ENCODE measurements around the gene C8A. TPM values are rescaled to one million over a fixed set of nuclear protein-coding genes. Genes with fewer than 3 reads are reported as not detected.

C8A gene
- 1 to 10 TPM in 3 of 4 donors, under 1 TPM in 1; 0.13 to 2.4 (median 2.1) TPM for polyA plus RNA-seq
- long read RNA-seq, donor 1 = 0 reads
- long read RNA-seq, donor 2 = 0 reads
- long read RNA-seq, donor 3 = 0 reads
- long read RNA-seq, donor 4 = 0 reads
- long read RNA-seq, donor 5 = 0 reads
- long read RNA-seq, donor 6 = 0 reads
- long read RNA-seq, donor 7 = 0 reads
- long read RNA-seq, donor 8 = 0 reads
- long read RNA-seq, donor 9 = 0 reads
- long read RNA-seq, donor 10 = 0 reads

DNA sequence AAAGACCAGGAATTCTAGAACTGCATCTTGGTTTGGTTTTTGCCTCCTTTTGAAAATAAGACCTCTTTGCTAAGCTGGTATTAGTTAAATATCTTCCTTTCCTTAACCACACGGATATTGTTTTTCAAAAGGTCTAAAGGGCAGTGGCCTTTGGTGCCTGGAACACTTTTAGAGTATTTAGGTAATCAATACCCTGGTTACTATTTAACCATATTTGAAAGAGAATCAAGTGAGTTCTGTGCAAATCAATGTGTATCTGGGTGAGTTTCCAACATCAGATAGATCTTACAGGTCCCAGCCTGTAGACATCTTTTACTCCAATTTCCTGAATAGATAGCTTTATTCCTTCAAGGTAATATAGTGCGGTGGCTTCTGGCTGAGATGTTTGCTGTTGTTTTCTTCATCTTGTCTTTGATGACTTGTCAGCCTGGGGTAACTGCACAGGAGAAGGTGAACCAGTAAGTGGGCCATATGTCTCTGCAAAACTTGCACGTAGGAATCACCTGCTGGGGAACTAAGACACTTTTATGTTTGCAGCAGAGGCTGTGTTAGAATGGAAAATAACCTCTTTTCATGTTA is at the start of gene C8A:
Gene C8A (plus strand): TSS at position 277 of the 579 bp plus-strand sequence. CDS start 105 bp downstream, at position 382.
- H3K27ac ChIP-seq (ENCODE audit: low read depth in 1 of 3, low read length in 2 of 3) = peak within 1 kb of the TSS in 1 of 3 donors; percentile 62
- H3K27me3 ChIP-seq (ENCODE audit: control insufficient read depth in 3 of 3, insufficient read depth in 3 of 3, low read length in 3 of 3) = no peaks in the 10 kb centered on the region
- H3K4me3 ChIP-seq (ENCODE audit: low read depth in 1 of 3, low read length in 3 of 3) = no peak within 1 kb of the TSS
- no peaks in the 10 kb centered on the region for H3K9me3 ChIP-seq (ENCODE audit: control insufficient read depth in 2 of 2, insufficient read depth in 1 of 2, low read depth in 1 of 2, low read length in 1 of 2)
- H3K36me3 ChIP-seq (ENCODE audit: control insufficient read depth in 3 of 3, insufficient read depth in 2 of 3, low read depth in 1 of 3, low read length in 3 of 3) = no peaks in the 10 kb centered on the region
- 6 to 53% (median 26%) methylated on average over 3 of the region's 3 CpGs for WGBS, 3 donors
- H3K4me1 ChIP-seq (ENCODE audit: control insufficient read depth in 3 of 3, insufficient read depth in 2 of 3, low read depth in 1 of 3, low read length in 2 of 3) = peaks cover 0 to 36% (median 6%) of the 10 kb centered on the region in 3 donors
- FAIRE-seq (peak; percentile 19), DNase-seq (peak; percentile 30 to 60)

DNA sequence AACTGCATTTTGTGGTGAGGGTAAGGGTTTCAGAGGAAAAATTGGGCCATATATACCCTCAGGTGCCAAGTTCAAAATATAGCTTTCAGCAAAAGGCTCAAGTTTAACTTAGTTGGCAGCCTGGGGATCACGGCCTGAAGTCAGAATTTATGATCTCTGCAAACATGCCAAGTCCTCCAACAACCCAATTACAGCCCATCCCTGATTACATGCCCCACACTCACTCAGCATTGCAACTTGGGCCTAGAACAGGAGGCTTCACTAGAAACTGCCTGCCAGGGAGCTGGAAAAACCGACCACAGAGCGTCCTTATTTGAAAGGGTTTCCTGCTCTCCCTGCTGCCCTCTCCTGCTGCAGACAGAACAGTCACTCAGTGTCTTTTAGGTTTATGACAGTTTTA is 47.8 kb upstream of the C8A start:
- no peak for FAIRE-seq
- Histone ChIP-seq H3K4me3 (ENCODE audit: low read depth in 1 of 3, low read length in 3 of 3) (no peak overlapping the region), H3K27me3 (ENCODE audit: control insufficient read depth in 3 of 3, insufficient read depth in 3 of 3, low read length in 3 of 3) (peaks cover 0 to 2% (median 0%) of the 10 kb centered on the region in 3 donors), H3K27ac (ENCODE audit: low read depth in 1 of 3, low read length in 2 of 3) (no peak overlapping the region), H3K36me3 (ENCODE audit: control insufficient read depth in 3 of 3, insufficient read depth in 2 of 3, low read depth in 1 of 3, low read length in 3 of 3) (no peaks in the 10 kb centered on the region), H3K9me3 (ENCODE audit: control insufficient read depth in 2 of 2, insufficient read depth in 1 of 2, low read depth in 1 of 2, low read length in 1 of 2) (peaks cover 0 to 4% of the 10 kb centered on the region in 2 donors), H3K4me1 (ENCODE audit: control insufficient read depth in 3 of 3, insufficient read depth in 2 of 3, low read depth in 1 of 3, low read length in 2 of 3) (no peaks in the 10 kb centered on the region)
- no peak for DNase-seq
- 14 to 39% (median 34%) methylated on average over 3 of the region's 3 CpGs for WGBS, 3 donors

DNA sequence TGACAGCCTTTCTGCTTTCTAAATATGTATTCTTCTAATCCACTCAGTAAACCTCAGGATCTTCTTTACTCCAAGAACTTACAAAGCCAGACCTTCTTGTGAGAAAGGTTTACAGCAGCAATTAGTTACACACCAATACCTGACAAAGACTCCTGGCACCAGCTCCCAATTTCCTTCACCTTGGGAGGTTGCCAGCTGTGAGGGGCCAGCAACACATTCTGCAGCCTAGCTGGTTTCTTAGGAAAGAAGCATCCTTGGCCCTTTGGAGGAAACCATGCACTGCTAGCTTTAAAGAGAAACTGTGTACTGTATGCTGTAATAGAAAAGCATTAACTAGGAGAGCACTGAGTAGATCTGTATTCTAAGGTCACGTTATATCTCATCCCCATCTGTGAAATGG is 46.2 kb upstream of the C8A start:
- FAIRE-seq (no peak), DNase-seq (no peak)
- Histone ChIP-seq H3K4me3 (ENCODE audit: low read depth in 1 of 3, low read length in 3 of 3) (no peak overlapping the region), H3K9me3 (ENCODE audit: control insufficient read depth in 2 of 2, insufficient read depth in 1 of 2, low read depth in 1 of 2, low read length in 1 of 2) (peaks cover 0 to 4% of the 10 kb centered on the region in 2 donors), H3K4me1 (ENCODE audit: control insufficient read depth in 3 of 3, insufficient read depth in 2 of 3, low read depth in 1 of 3, low read length in 2 of 3) (no peaks in the 10 kb centered on the region), H3K27ac (ENCODE audit: low read depth in 1 of 3, low read length in 2 of 3) (no peak overlapping the region), H3K27me3 (ENCODE audit: control insufficient read depth in 3 of 3, insufficient read depth in 3 of 3, low read length in 3 of 3) (peaks cover 0 to 2% (median 0%) of the 10 kb centered on the region in 3 donors), H3K36me3 (ENCODE audit: control insufficient read depth in 3 of 3, insufficient read depth in 2 of 3, low read depth in 1 of 3, low read length in 3 of 3) (no peaks in the 10 kb centered on the region)
- 29 to 82% (median 61%) methylated on average over 1 of the region's 1 CpG for WGBS, 3 donors

DNA sequence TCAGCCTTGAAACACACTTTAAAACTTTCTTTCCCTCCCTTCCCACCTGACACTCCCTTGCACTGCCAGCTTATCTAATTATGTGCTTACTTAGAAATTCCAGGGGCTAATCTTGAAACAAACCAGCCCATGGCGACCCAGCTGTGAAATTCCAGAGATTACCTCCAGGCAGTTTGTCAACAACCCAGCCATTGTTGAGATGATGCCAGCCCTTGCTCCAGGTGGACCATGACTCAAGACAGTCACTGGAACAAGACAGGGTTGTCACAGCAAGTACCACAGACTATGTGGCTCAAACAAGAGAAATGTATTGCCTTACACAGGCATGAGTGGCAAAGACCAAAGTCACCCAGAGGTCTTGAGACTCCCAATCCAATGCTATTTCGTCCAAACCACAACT is 43.3 kb upstream of the C8A start:
- 10 to 43% (median 26%) methylated on average over 2 of the region's 2 CpGs for WGBS, 3 donors
- Histone ChIP-seq H3K27ac (ENCODE audit: low read depth in 1 of 3, low read length in 2 of 3) (no peak overlapping the region), H3K4me1 (ENCODE audit: control insufficient read depth in 3 of 3, insufficient read depth in 2 of 3, low read depth in 1 of 3, low read length in 2 of 3) (peaks cover 0 to 4% (median 0%) of the 10 kb centered on the region in 3 donors), H3K27me3 (ENCODE audit: control insufficient read depth in 3 of 3, insufficient read depth in 3 of 3, low read length in 3 of 3) (peaks cover 0 to 2% (median 0%) of the 10 kb centered on the region in 3 donors), H3K4me3 (ENCODE audit: low read depth in 1 of 3, low read length in 3 of 3) (no peak overlapping the region), H3K9me3 (ENCODE audit: control insufficient read depth in 2 of 2, insufficient read depth in 1 of 2, low read depth in 1 of 2, low read length in 1 of 2) (peaks cover 0 to 6% of the 10 kb centered on the region in 2 donors), H3K36me3 (ENCODE audit: control insufficient read depth in 3 of 3, insufficient read depth in 2 of 3, low read depth in 1 of 3, low read length in 3 of 3) (no peaks in the 10 kb centered on the region)
- FAIRE-seq = no peak
- peak; percentile 31 to 58 for DNase-seq

DNA sequence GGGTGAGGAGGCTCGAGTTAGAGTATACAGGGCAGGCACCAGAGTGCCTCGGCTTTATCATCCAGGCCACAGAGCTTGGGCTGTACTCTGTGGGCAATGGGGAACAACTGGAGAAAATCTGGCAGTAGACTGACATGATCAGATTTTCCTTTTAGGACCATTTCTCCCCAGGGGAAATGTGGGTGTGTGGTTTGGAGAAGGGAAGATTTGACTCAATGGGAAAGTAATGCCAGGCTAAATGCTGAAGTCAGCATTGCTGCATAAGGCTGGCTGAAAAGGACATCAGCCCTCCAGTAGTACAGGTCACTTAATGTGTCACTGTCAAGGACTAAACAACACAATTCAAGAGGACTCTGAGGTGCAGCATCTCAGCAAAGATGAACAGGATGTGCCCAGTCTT is 40.4 kb upstream of the C8A start:
- peaks cover 0 to 22% (median 0%) of the 10 kb centered on the region in 3 donors for H3K4me1 ChIP-seq (ENCODE audit: control insufficient read depth in 3 of 3, insufficient read depth in 2 of 3, low read depth in 1 of 3, low read length in 2 of 3)
- FAIRE-seq = no peak
- H3K9me3 ChIP-seq (ENCODE audit: control insufficient read depth in 2 of 2, insufficient read depth in 1 of 2, low read depth in 1 of 2, low read length in 1 of 2) = peaks cover 0 to 6% of the 10 kb centered on the region in 2 donors
- peaks cover 0 to 2% (median 0%) of the 10 kb centered on the region in 3 donors for H3K27me3 ChIP-seq (ENCODE audit: control insufficient read depth in 3 of 3, insufficient read depth in 3 of 3, low read length in 3 of 3)
- no peak overlapping the region for H3K27ac ChIP-seq (ENCODE audit: low read depth in 1 of 3, low read length in 2 of 3)
- WGBS, 3 donors = 79 to 91% (median 88%) methylated on average over 2 of the region's 2 CpGs
- no peak overlapping the region for H3K4me3 ChIP-seq (ENCODE audit: low read depth in 1 of 3, low read length in 3 of 3)
- DNase-seq = no peak
- no peaks in the 10 kb centered on the region for H3K36me3 ChIP-seq (ENCODE audit: control insufficient read depth in 3 of 3, insufficient read depth in 2 of 3, low read depth in 1 of 3, low read length in 3 of 3)

DNA sequence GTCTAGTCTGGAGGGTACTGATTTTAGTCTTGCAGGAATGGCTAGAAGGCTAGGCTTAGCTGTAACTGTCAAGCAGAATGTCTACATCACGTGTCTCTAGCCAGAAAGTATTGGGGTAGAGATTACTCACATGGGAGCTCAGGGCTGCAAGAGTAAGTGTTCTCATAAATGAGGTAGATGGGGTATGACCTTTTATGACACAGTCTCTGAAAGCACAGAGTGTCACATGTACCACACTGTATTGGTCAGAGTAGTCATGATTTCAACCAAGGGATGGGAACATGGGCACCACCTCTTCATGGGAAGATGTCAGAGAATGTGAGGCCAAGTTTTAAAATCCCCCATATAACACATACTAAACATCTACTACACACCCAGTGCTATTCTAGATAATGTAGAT is 38.3 kb upstream of the C8A start:
- no peak for DNase-seq

DNA sequence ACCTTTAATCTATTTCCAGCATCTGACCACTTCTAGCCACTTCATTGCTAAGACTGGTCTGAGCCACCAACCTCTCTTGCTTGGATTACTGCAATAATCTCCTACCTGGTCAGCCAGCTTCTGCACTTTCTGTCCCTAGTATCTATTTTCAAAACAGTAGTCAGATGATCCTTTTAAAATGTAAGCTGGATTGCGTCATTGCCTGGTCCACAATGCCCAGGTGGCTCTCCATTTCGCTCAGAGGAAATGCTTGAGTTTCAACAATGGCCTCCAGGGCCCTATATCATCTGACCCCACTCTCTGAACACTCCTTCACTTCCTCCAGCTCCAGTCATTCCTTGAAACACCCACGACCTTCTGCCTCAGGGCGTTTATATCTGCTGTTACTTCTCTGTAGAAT is 37.7 kb upstream of the C8A start:
- Histone ChIP-seq H3K9me3 (ENCODE audit: control insufficient read depth in 2 of 2, insufficient read depth in 1 of 2, low read depth in 1 of 2, low read length in 1 of 2) (peaks cover 0 to 6% of the 10 kb centered on the region in 2 donors), H3K27ac (ENCODE audit: low read depth in 1 of 3, low read length in 2 of 3) (peak overlapping the region in 1 of 3 donors; percentile 92), H3K27me3 (ENCODE audit: control insufficient read depth in 3 of 3, insufficient read depth in 3 of 3, low read length in 3 of 3) (no peaks in the 10 kb centered on the region), H3K4me3 (ENCODE audit: low read depth in 1 of 3, low read length in 3 of 3) (no peak overlapping the region), H3K4me1 (ENCODE audit: control insufficient read depth in 3 of 3, insufficient read depth in 2 of 3, low read depth in 1 of 3, low read length in 2 of 3) (peaks cover 0 to 43% (median 0%) of the 10 kb centered on the region in 3 donors), H3K36me3 (ENCODE audit: control insufficient read depth in 3 of 3, insufficient read depth in 2 of 3, low read depth in 1 of 3, low read length in 3 of 3) (no peaks in the 10 kb centered on the region)
- whole genome bisulfite sequencing, 3 donors = 65 to 72% (median 68%) methylated on average over 4 of the region's 4 CpGs
- DNase-seq = peak in 1 of 2 donors; percentile 75
- FAIRE-seq = no peak

More for the DNA sequence above, 38.3 kb upstream of the C8A start:
- peaks cover 0 to 2% (median 0%) of the 10 kb centered on the region in 3 donors for H3K27me3 ChIP-seq (ENCODE audit: control insufficient read depth in 3 of 3, insufficient read depth in 3 of 3, low read length in 3 of 3)
- peak overlapping the region in 1 of 3 donors; percentile 92 for H3K27ac ChIP-seq (ENCODE audit: low read depth in 1 of 3, low read length in 2 of 3)
- FAIRE-seq = no peak
- H3K4me3 ChIP-seq (ENCODE audit: low read depth in 1 of 3, low read length in 3 of 3) = no peak overlapping the region
- H3K36me3 ChIP-seq (ENCODE audit: control insufficient read depth in 3 of 3, insufficient read depth in 2 of 3, low read depth in 1 of 3, low read length in 3 of 3) = no peaks in the 10 kb centered on the region
- H3K9me3 ChIP-seq (ENCODE audit: control insufficient read depth in 2 of 2, insufficient read depth in 1 of 2, low read depth in 1 of 2, low read length in 1 of 2) = peaks cover 0 to 6% of the 10 kb centered on the region in 2 donors
- H3K4me1 ChIP-seq (ENCODE audit: control insufficient read depth in 3 of 3, insufficient read depth in 2 of 3, low read depth in 1 of 3, low read length in 2 of 3) = peaks cover 0 to 42% (median 0%) of the 10 kb centered on the region in 3 donors
- 82 to 97% (median 91%) methylated on average over 1 of the region's 1 CpG for WGBS, 3 donors

DNA sequence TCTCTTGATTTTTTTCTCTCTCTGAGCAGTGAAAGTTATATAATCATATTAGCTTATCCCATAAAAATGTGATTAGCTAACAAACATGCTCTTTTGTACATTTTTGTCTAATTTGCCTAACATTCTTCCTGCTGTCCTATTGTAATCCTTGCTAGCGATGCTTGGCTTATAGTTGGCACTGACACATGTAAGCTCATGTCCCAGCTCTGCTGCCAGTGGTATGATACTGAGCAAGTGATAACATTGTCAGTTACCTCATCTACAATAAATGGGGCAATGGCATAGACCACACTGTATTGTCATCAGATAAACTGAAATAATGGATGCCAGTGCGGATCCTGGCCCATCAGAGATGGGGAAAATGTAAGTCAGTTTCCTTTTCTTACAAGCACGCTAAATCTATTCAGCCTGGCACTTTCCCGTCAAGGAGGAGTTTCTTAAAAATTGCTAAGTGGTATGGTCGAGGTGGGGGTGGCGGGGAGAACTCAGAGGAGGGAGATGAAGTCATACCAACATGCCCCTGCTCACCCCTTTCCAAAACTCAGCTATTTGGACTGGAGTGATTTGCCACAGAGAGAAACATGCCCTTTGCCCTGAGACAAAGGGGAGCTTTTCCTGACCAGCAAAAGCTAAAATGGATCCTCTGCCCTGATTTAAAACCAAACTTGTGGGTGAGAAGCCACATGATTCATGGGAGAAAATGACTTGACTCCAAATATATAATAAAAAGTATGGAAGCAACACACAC is 36.7 kb upstream of the C8A start:
- H3K4me3 ChIP-seq (ENCODE audit: low read depth in 1 of 3, low read length in 3 of 3) = peak overlapping the region in 1 of 3 donors; percentile 5
- H3K27me3 ChIP-seq (ENCODE audit: control insufficient read depth in 3 of 3, insufficient read depth in 3 of 3, low read length in 3 of 3) = no peaks in the 10 kb centered on the region
- peak overlapping the region in 1 of 3 donors; percentile 92 for H3K27ac ChIP-seq (ENCODE audit: low read depth in 1 of 3, low read length in 2 of 3)
- no peaks in the 10 kb centered on the region for H3K36me3 ChIP-seq (ENCODE audit: control insufficient read depth in 3 of 3, insufficient read depth in 2 of 3, low read depth in 1 of 3, low read length in 3 of 3)
- peaks cover 0 to 6% of the 10 kb centered on the region in 2 donors for H3K9me3 ChIP-seq (ENCODE audit: control insufficient read depth in 2 of 2, insufficient read depth in 1 of 2, low read depth in 1 of 2, low read length in 1 of 2)
- 40 to 80% (median 60%) methylated on average over 6 of the region's 6 CpGs for WGBS, 3 donors
- FAIRE-seq (no peak), DNase-seq (peak in 1 of 2 donors; percentile 46)
- H3K4me1 ChIP-seq (ENCODE audit: control insufficient read depth in 3 of 3, insufficient read depth in 2 of 3, low read depth in 1 of 3, low read length in 2 of 3) = peaks cover 0 to 43% (median 0%) of the 10 kb centered on the region in 3 donors

All from small intestine (tissue), 16 donors.